C4-2B (cell line): ENCODE measurements around the gene DUSP5.

Source experiments
- ZFX ChIP-seq: fragments of 450-650 bp; IDR thresholded peaks from 2 replicates; pipeline ENCODE4 v1.6.1; 2017
- TF ChIP-seq, protein P1 (sequence below): fragments of 450-650 bp; conservative IDR thresholded peaks from 2 replicates; pipeline ENCODE4 v1.5.1; 2017; ENCODE audit warnings: mild to moderate bottlenecking

DNA sequence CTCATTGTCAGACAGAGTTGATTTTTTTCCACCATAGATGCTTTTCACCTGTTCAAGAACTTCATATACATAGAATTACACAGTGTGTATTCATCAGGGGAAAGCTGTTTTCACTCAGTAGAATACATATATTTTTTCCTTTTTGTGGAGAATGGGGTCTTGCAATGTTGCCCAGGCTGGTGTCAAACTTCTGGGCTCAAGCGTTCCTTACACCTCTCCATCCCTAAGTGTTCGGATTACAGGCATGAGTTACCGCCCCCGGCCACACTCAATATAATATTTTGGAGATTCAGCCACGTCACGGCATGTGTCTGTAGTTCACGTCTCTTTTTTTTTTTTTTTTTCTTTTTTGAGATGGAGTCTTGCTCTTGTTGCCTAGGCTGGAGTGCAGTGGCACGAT, 62.3 kb downstream of the DUSP5 start:
- TF ChIP-seq, protein P1, sequence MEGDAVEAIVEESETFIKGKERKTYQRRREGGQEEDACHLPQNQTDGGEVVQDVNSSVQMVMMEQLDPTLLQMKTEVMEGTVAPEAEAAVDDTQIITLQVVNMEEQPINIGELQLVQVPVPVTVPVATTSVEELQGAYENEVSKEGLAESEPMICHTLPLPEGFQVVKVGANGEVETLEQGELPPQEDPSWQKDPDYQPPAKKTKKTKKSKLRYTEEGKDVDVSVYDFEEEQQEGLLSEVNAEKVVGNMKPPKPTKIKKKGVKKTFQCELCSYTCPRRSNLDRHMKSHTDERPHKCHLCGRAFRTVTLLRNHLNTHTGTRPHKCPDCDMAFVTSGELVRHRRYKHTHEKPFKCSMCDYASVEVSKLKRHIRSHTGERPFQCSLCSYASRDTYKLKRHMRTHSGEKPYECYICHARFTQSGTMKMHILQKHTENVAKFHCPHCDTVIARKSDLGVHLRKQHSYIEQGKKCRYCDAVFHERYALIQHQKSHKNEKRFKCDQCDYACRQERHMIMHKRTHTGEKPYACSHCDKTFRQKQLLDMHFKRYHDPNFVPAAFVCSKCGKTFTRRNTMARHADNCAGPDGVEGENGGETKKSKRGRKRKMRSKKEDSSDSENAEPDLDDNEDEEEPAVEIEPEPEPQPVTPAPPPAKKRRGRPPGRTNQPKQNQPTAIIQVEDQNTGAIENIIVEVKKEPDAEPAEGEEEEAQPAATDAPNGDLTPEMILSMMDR = no peak
- TF ChIP-seq ZFX = no peak
